Measurements from ENCODE around the gene SLC16A1. TPM values are rescaled to one million over a fixed set of nuclear protein-coding genes. Genes with fewer than 3 reads are reported as not detected.

The SLC16A1 gene
- total and polyA plus RNA-seq, 2 donors (not counting 3 experiments of a cell fraction or from before 2014, with no cell fraction given): 148 to 188 TPM

DNA sequence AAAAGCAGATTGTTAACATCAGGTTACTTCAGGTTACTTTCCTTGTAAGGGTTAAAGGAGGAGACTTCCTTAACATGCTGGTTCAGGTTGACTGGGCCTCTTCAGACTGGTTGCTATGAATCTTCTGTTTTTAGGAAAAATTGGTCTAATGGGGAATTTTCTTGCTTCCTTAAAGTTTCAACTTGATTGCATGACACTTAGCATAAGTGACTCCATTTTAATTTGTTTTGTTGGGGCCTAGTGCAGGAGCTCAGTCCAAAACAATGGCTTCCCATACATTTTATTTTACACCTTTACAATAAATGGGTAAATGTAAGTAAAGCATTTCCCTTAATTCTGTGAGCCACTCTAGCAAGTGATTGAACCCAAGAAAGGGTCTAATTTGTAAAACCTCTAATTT lies 53.8 kb downstream of the SLC16A1 start:
- Histone ChIP-seq H3K4me2 (ENCODE audit: insufficient read depth, low read length) (no peak overlapping the region), H3K9me3 (replicated peaks; ENCODE audit: control insufficient read depth, insufficient read depth, low read length) (no peaks in the 10 kb centered on the region), H4K20me1 (replicated peaks; ENCODE audit: control insufficient read depth, extremely low read depth, insufficient read depth, low read length) (no peaks in the 10 kb centered on the region), H2AFZ (ENCODE audit: low read depth, low read length) (no peak overlapping the region), H3K9ac (replicated peaks; ENCODE audit: extremely low read depth, insufficient read depth, low read length) (no peak overlapping the region), H3K36me3 (ENCODE audit: control insufficient read depth in 2 of 2, extremely low read depth in 1 of 2, insufficient read depth in 2 of 2, low read length in 2 of 2) (no peaks in the 10 kb centered on the region), H3K4me3 (replicated peaks in 1 of 3; ENCODE audit: insufficient read depth in 1 of 3, low read depth in 1 of 3, low read length in 3 of 3) (no peak overlapping the region), H3K4me1 (ENCODE audit: control insufficient read depth, extremely low read depth, insufficient read depth, low read length) (peaks cover 26% of the 10 kb centered on the region), H3K9me1 (replicated peaks; ENCODE audit: control insufficient read depth, extremely low read depth, insufficient read depth, low read length) (no peaks in the 10 kb centered on the region), H3K27me3 (ENCODE audit: control insufficient read depth in 2 of 2, insufficient read depth in 2 of 2, low read length in 2 of 2) (no peaks in the 10 kb centered on the region), H3K79me2 (ENCODE audit: control insufficient read depth, insufficient read depth, low read length) (no peaks in the 10 kb centered on the region), H3K27ac (ENCODE audit: insufficient read depth, low read depth, low read length) (no peak overlapping the region)
- no peak for FAIRE-seq
- intact Hi-C loops (cut with micrococcal nuclease) (no loop called here), dilution Hi-C loops (cut with MboI; ENCODE audit: extremely low pct_ligation_motif_present, low sequenced_read_pairs) (no loop called here)
- no TSS peak for BruUV-seq (replicated peaks)
- ChIA-PET CTCF (interaction anchor here (2.0 kb wide), 1 partner anchor 171 kb away, joined by 8 read pairs; the partner anchor contains the start of gene LRIG2), POLR2A (no interaction called here)
- DNase-seq (ENCODE audit: low read depth, low spot score): no peak
- TF ChIP-seq, protein P1, sequence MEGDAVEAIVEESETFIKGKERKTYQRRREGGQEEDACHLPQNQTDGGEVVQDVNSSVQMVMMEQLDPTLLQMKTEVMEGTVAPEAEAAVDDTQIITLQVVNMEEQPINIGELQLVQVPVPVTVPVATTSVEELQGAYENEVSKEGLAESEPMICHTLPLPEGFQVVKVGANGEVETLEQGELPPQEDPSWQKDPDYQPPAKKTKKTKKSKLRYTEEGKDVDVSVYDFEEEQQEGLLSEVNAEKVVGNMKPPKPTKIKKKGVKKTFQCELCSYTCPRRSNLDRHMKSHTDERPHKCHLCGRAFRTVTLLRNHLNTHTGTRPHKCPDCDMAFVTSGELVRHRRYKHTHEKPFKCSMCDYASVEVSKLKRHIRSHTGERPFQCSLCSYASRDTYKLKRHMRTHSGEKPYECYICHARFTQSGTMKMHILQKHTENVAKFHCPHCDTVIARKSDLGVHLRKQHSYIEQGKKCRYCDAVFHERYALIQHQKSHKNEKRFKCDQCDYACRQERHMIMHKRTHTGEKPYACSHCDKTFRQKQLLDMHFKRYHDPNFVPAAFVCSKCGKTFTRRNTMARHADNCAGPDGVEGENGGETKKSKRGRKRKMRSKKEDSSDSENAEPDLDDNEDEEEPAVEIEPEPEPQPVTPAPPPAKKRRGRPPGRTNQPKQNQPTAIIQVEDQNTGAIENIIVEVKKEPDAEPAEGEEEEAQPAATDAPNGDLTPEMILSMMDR (IDR thresholded peaks at IDR 0.05; ENCODE audit: extremely low read depth in 1 of 2, insufficient read depth in 1 of 2, low read depth in 1 of 2, low read length in 2 of 2): no peak
- TF ChIP-seq GATA2 (IDR thresholded peaks at IDR 0.05; ENCODE audit: insufficient read depth, insufficient read length, low read depth, low read length) (no peak), POLR2AphosphoS5 (IDR thresholded peaks at IDR 0.05; ENCODE audit: insufficient read depth, low read depth, low read length) (no peak), POLR2A (IDR thresholded peaks at IDR 0.05; ENCODE audit: low read depth, low read length) (no peak), MYC (IDR thresholded peaks at IDR 0.05; ENCODE audit: low read depth, low read length) (no peak), JUN (IDR thresholded peaks at IDR 0.05; ENCODE audit: borderline replicate concordance, insufficient read depth, insufficient read length, low read depth) (no peak), FOS (IDR thresholded peaks at IDR 0.05; ENCODE audit: borderline replicate concordance, insufficient read depth, low read length) (no peak), EZH2 (IDR thresholded peaks at IDR 0.05; ENCODE audit: borderline replicate concordance, low read depth, low read length, severe bottlenecking) (no peak)
- TF ChIP-seq, protein P2, sequence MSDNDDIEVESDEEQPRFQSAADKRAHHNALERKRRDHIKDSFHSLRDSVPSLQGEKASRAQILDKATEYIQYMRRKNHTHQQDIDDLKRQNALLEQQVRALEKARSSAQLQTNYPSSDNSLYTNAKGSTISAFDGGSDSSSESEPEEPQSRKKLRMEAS (IDR thresholded peaks at IDR 0.05; ENCODE audit: insufficient read depth, insufficient read length): no peak

Measured in endothelial cell of umbilical vein (primary cell).